HG02678 (cell line): ENCODE data around the gene KLHL17.
"Not testable (repeated sequence)": the region's sequence is repeated elsewhere in the genome, so short reads cannot be mapped to it uniquely, and the experiment has no call there.

ENCODE experiments used
- ATAC-seq: cut with Tn5 transposase; IDR thresholded peaks from one replicate; pipeline ENCODE4 v1.9.1; 2021; ENCODE audit warnings: mild to moderate bottlenecking, moderate library complexity; ENCODE audit not compliant: unreplicated experiment

KLHL17 gene

GRCh38 chr1:966135-966703, 5.8 kb downstream of the KLHL17 start, which contains the start of gene PLEKHN1:
TSS of gene PLEKHN1 (plus strand) at chr1:966482. CDS start at chr1:966532, 50 bp downstream.
- ATAC-seq = peak; percentile 33

GRCh38 chr1:966704-967300, 6.4 kb downstream of the KLHL17 start:
- peak; percentile 76 for ATAC-seq

DNA sequence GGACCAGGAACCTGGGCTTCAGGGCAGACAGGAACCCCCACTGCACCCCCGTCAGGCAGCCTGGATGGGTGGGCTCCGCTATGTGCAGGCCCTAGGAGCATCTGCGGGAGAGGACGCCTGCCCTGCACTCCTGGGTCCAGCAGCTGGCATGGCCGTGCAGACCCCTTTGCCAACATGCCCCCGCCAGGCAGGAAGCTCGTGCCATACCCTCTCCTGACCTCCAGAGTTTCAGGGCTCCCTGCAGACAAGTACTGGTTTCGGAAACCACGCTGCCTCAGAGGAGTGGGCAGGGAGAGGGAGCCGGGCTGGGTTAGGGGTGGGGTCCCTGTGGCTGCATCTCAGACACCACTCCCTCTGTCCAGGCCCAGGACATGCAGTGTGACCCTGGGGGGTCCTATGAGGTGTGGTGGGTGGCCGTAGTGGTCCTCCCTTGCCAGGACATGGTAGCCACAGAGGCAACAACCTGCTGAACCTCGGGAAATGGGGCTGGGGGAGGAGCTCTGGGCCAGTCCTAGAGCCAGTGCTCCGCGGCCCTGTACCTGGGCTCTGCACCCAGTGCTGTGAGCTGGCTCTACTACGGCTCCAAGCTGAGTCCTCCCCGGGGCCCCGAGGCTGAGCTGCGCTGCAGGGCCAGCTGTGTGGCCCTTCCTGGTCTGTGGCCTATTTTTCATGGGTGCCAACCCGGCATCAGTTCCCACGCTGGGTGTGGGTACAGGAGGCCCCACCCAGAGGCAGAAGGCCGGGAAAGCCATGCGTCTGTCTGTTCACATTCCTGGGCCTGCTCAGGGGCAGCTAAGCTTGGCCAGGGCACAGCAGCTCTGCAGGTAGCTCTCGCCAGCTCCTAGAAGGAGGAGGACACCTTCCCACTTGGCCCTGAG, 7.3 kb downstream of the KLHL17 start:
- no peak for ATAC-seq

GRCh38 chr1:969260-969855, 9.0 kb downstream of the KLHL17 start:
- no peak for ATAC-seq

- ATAC-seq = no peak
These were observed 10.0 kb downstream of the KLHL17 start for GRCh38 chr1:970242-970972.

GRCh38 chr1:970973-971730, 10.8 kb downstream of the KLHL17 start:
- no peak for ATAC-seq

DNA sequence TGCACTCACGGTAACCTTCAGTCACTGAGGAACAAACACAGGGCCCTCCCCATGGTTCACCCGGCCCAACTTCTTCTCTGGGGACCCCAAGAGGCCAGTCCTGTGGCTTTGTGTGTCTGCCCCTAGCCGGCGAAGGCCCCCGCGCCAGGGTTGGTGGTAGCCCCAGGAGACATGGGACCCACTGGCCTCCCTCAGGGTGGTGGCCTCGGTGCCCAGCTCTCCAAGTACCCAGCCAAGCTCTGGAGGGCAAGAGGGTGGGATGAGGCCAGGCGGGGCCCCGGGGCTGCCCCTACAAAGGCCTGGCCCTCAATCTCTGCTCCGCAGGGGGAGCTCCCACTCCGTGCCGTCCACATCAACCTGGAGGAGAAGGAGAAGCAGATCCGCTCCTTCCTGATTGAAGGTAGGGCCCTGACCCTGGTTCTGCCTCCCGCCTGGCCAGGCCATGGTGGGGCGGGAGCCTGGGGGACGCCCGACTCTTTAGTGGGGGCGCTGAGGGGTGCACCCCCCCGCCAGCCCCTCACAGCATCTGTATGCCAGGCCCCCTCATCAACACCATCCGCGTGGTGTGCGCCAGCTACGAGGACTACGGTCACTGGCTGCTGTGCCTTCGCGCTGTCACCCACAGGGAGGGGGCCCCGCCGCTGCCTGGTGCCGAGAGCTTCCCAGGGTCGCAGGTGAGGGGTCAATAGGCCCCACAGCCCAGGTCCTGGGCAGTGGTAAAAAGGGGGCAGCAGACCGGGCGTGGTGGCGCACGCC, 11.5 kb downstream of the KLHL17 start:
- ATAC-seq = no peak

- ATAC-seq = no peak
These were observed 12.5 kb downstream of the KLHL17 start for GRCh38 chr1:972726-973458.

GRCh38 chr1:973459-974292, 13.3 kb downstream of the KLHL17 start:
- no peak for ATAC-seq

- ATAC-seq = no peak
These were observed 13.9 kb downstream of the KLHL17 start for GRCh38 chr1:974293-974640.

DNA sequence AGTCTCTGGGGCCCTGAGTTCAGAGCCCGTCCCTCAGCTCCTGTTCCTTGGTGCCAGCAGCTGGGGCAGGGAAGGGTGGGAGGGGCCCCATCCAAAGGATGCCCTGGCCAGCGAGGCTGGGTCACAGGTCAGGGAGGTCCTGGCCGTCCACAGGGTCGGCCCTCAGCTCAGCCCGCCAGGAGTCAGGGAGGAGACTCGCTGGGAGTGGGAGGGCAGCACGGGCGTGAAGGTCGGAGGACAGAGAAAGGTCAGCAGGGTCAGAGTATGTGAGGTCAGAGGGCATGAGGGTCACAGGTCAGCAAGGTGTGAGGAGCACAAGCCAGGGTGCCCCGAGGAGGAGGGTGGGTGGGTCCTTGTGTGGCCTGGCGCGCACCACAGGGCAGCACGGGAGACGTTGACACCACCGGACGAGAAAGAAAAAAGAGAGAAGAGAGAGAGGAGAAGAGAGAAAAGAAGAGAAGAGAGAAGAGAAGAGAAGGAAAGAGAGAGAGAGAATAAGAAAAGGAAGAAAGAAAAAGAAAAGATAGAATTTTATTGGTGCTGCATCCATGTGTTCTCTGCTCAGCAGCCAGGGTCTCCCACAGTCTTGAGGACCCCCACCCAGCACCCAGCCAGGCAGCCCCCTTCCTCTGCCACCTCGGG, 14.4 kb downstream of the KLHL17 start:
- ATAC-seq = no peak

DNA sequence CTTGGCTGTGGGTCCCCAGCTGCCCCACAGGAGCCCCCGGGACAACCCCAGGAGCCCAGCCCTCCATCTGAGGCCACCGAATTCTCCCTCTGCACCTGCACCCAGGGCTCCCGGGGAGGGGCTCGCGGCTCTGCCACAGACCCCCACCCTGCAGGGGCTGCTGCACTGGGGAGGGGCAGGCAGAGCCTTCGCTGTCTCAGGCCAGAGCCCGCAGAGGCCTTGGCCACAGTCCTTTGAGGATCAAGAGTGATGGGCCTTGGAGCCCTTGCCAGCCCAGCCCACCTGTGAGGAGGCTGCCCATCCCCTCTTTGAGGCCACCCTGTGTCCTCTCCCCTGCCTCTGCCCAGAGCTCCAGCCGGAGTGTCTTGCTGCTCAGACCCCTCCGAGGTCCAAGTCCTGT, 15.0 kb downstream of the KLHL17 start:
- ATAC-seq = no peak

DNA sequence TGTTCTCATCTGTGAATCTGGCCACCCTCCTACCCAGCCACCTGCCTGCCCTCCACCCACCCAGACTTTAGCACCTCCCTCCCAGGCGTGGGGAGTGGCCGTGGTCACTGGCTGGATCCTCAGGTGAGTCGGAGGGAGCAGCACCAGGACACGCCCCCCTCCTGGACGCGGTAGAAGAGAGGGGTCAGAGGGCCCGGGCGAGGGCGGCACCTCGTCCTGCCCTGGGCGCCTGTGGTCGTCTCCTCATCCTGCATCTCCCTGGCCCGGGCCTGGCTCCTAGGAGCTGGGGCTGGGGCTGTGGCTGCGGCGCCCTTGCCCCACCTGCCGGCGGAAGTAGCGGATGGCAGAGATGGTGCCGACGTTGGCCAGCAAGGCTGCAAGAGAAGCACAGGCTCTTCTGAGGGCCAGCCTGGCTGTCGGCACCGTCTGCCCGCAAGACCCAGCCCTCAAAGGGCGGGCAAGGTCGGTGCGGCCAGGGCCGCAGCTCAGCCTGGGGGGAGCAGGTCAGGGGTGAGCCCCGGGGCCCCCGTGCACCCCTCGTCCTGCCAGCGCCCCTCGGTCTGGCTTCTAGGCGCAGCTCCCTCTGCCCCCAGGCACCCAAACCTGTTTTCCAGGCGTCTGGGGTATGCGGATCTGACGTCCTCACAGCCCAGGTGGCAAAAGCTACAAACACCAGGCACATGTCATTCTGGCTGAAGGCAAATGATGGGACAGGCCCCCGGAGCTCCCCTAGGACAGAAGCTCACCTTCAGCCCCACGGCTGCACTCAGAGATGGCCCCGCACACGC, 15.7 kb downstream of the KLHL17 start:
- ATAC-seq = no peak

GRCh38 chr1:976791-977190, 16.4 kb downstream of the KLHL17 start:
- ATAC-seq = not testable (repeated sequence)

GRCh38 chr1:978069-978834, 17.9 kb downstream of the KLHL17 start:
- ATAC-seq = no peak
